ENCODE data around the gene CYP4F22. TPM values are rescaled to one million over a fixed set of nuclear protein-coding genes. Genes with fewer than 3 reads are reported as not detected.

The CYP4F22 gene
- total RNA-seq, 1 experiment from 2014 or later = 78.3 TPM

DNA sequence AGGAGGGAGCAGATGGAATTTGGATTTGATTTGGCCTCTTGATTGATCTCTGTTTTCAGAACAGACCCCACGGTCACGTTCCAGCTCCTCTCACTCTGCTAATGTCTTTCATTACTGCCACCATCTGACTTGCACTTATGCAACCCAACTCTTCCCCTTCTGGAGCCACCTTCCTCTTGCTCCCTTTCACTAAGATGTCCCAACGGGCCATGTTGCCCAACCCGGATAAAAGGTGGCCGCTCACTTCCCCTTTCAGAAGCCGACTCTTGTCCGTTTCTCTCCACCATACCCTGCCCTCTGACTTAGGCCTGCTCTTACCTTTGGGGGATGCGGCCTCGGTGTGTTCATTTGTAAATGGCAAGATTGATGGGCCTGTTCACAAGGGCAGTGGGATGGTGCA, 79.3 kb downstream of the CYP4F22 start:
- POLR2A ChIA-PET (ENCODE audit: low non-redundant PET) = no interaction called here
- H3K9me3 ChIP-seq (ENCODE audit: low read depth, low read length, poor library complexity, severe bottlenecking) = no peaks in the 10 kb centered on the region

DNA sequence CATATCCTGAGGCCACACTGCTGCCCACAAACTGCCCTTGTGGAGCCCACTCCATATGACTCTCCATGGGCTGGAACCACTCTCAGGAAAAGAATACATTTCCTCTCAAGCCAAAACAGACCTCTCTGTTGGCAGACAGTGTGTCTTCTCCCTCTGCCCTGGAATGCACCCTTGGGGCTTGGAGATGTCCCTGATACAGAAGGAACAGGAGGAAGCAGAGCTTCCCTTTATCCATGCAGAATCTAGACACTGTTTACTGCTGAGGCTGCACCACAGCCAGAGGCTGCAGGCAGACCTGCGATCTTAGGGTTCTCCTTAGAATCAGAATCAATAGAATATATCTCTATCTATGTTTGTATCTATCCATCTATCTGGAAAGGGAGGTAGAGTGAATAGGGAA, 79.9 kb downstream of the CYP4F22 start:
- Histone ChIP-seq H3K36me3 (ENCODE audit: insufficient read depth, low read length, poor library complexity, severe bottlenecking) (no peaks in the 10 kb centered on the region), H3K9me3 (ENCODE audit: low read depth, low read length, poor library complexity, severe bottlenecking) (no peaks in the 10 kb centered on the region), H3K27me3 (replicated peaks; ENCODE audit: insufficient read depth, low read depth, low read length, poor library complexity) (no peaks in the 10 kb centered on the region), H3K4me1 (ENCODE audit: insufficient read depth, low read length, poor library complexity, severe bottlenecking) (no peaks in the 10 kb centered on the region), H3K27ac (ENCODE audit: low read depth, low read length, poor library complexity, severe bottlenecking) (no peak overlapping the region), H3K4me3 (ENCODE audit: low read depth, low read length, poor library complexity, severe bottlenecking) (no peak overlapping the region)
- no peak for TF ChIP-seq EZH2 (IDR thresholded peaks at IDR 0.05; ENCODE audit: borderline replicate concordance, low read depth, low read length, poor library complexity, severe bottlenecking)
- TF ChIP-seq, protein P1, sequence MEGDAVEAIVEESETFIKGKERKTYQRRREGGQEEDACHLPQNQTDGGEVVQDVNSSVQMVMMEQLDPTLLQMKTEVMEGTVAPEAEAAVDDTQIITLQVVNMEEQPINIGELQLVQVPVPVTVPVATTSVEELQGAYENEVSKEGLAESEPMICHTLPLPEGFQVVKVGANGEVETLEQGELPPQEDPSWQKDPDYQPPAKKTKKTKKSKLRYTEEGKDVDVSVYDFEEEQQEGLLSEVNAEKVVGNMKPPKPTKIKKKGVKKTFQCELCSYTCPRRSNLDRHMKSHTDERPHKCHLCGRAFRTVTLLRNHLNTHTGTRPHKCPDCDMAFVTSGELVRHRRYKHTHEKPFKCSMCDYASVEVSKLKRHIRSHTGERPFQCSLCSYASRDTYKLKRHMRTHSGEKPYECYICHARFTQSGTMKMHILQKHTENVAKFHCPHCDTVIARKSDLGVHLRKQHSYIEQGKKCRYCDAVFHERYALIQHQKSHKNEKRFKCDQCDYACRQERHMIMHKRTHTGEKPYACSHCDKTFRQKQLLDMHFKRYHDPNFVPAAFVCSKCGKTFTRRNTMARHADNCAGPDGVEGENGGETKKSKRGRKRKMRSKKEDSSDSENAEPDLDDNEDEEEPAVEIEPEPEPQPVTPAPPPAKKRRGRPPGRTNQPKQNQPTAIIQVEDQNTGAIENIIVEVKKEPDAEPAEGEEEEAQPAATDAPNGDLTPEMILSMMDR (conservative IDR thresholded peaks at IDR 0.05; ENCODE audit: low read depth, low read length) = no peak
- ChIA-PET POLR2A (ENCODE audit: low non-redundant PET) (no interaction called here), CTCF (no interaction called here)
- intact Hi-C loops (cut with micrococcal nuclease; ENCODE audit: unreplicated experiment) = no loop called here
- no peak for DNase-seq (ENCODE audit: low spot score)
- no TSS peak for BruUV-seq (replicated peaks)

More for the DNA sequence above, 79.3 kb downstream of the CYP4F22 start:
- CTCF ChIA-PET = interaction anchor here (0.6 kb wide), 1 partner anchor 42 kb away, joined by 3 read pairs; no protein-coding TSS in a partner anchor
- peaks cover 2% of the 10 kb centered on the region for H3K27me3 ChIP-seq (replicated peaks; ENCODE audit: insufficient read depth, low read depth, low read length, poor library complexity)
- no peaks in the 10 kb centered on the region for H3K4me1 ChIP-seq (ENCODE audit: insufficient read depth, low read length, poor library complexity, severe bottlenecking)
- H3K36me3 ChIP-seq (ENCODE audit: insufficient read depth, low read length, poor library complexity, severe bottlenecking) = no peaks in the 10 kb centered on the region
- no peak overlapping the region for H3K4me3 ChIP-seq (ENCODE audit: low read depth, low read length, poor library complexity, severe bottlenecking)
- TF ChIP-seq, protein P1 (conservative IDR thresholded peaks at IDR 0.05; ENCODE audit: low read depth, low read length) = no peak
- TF ChIP-seq EZH2 (IDR thresholded peaks at IDR 0.05; ENCODE audit: borderline replicate concordance, low read depth, low read length, poor library complexity, severe bottlenecking) = no peak
- intact Hi-C loops (cut with micrococcal nuclease; ENCODE audit: unreplicated experiment) = no loop called here
- no TSS peak for BruUV-seq (replicated peaks)
- H3K27ac ChIP-seq (ENCODE audit: low read depth, low read length, poor library complexity, severe bottlenecking) = no peak overlapping the region
- DNase-seq (ENCODE audit: low spot score) = no peak

DNA sequence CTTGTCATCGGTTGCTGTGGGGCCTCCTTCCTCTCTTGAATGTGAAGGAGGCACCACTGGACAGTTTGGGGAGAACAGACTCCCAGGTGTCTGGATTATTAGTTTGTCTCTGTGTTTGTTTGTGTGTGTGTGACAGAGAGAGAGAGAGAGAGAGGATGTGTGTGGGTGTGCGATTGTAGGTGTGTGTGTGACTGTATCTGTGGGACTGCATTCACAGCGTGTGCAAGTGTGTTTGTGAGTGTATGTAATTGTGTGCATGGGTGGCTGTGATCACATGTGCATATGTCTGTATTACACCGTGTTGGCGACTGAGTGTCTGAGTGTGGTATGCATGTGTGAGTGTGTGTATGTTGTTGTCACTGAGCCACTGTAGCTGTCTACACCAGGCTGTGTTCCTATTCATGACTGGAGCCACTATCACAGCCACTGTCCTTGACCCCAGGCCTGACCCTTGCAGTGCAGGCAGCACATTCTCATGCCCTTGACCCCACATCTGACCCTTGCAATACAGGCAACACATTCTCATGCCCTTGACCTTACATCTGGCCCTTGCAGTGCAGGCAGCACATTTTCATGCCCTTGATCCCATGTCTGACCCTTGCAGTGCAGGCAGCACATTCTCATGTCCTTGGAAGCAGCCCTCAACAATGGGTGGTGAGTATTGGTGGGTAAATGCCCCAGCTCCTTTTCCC, 81.6 kb downstream of the CYP4F22 start:
- Histone ChIP-seq H3K4me1 (ENCODE audit: insufficient read depth, low read length, poor library complexity, severe bottlenecking) (no peaks in the 10 kb centered on the region), H3K27ac (ENCODE audit: low read depth, low read length, poor library complexity, severe bottlenecking) (no peak overlapping the region), H3K4me3 (ENCODE audit: low read depth, low read length, poor library complexity, severe bottlenecking) (no peak overlapping the region), H3K36me3 (ENCODE audit: insufficient read depth, low read length, poor library complexity, severe bottlenecking) (no peaks in the 10 kb centered on the region), H3K9me3 (ENCODE audit: low read depth, low read length, poor library complexity, severe bottlenecking) (no peaks in the 10 kb centered on the region), H3K27me3 (replicated peaks; ENCODE audit: insufficient read depth, low read depth, low read length, poor library complexity) (no peaks in the 10 kb centered on the region)
- intact Hi-C loops (cut with micrococcal nuclease; ENCODE audit: unreplicated experiment) = no loop called here
- ChIA-PET CTCF (no interaction called here), POLR2A (ENCODE audit: low non-redundant PET) (no interaction called here)
- DNase-seq (ENCODE audit: low spot score) = no peak
- BruUV-seq (replicated peaks) = no TSS peak
- TF ChIP-seq, protein P1 (conservative IDR thresholded peaks at IDR 0.05; ENCODE audit: low read depth, low read length) = no peak
- no peak for TF ChIP-seq EZH2 (IDR thresholded peaks at IDR 0.05; ENCODE audit: borderline replicate concordance, low read depth, low read length, poor library complexity, severe bottlenecking)
